Measurements from ENCODE around the gene CD80.
A peak's percentile ranks its signal among the peaks of the same experiment; 100 is the strongest.
"Not testable (repeated sequence)": the region's sequence is repeated elsewhere in the genome, so short reads cannot be mapped to it uniquely, and the experiment has no call there.

Gene CD80, protein sequence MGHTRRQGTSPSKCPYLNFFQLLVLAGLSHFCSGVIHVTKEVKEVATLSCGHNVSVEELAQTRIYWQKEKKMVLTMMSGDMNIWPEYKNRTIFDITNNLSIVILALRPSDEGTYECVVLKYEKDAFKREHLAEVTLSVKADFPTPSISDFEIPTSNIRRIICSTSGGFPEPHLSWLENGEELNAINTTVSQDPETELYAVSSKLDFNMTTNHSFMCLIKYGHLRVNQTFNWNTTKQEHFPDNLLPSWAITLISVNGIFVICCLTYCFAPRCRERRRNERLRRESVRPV

DNA sequence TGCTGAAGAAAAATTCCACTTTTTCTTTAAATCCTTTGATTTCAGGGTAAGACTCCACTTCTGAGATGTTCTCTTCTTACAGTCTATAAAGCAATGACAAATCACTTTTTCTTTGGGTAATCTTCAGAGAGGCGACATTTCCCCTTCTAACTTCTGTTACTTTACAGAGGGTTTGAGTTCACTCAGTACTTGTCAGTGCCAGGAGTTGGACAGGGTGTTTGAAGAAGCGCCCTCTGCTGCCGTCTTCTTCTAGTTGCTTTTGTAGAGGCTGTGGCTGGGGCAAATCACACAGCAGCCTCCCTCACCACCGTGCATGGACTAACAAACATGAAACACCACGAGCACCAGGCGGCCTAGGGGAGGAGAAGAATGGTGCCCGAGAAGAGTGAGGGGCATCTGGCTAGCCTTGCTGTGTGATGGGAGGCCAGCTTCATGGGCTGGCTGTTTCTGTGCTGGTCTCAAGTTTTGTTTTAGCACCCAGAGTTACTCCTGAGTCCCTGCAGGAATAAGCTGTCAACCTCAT, at the start of gene CD80:
CD80 (minus strand) TSS at position 174 of the 523 bp plus-strand sequence. CDS start 1,886 bp downstream, outside the sequence.
- DNase-seq (ENCODE audit: low read depth in 2 of 2): peak; percentile 38 to 62

DNA sequence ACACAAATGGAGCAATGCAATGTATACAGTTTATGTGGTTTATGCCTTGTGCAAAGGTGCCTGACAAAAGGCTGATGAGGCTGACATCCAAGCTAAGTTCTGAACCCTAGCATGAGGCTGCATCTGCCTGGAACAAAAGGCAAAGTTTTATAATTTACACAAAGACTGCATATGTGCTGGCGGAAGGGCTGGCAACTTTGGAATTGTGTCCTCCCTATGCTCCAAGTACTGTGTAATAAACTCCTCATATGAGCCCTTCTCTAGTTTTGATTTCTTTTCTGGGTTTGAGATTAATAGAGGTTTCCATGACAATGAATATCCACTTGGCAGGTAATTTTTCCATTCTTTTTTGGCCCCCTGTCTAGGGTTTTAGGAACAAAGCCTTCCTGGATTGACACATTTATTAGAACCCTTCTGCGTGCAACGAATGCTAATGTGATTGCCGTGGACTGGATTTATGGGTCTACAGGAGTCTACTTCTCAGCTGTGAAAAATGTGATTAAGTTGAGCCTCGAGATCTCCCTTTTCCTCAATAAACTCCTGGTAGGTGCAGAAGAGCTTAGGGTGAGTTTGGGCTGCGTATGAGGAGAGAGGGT, 49.1 kb upstream of the CD80 start:
- no peak for DNase-seq (ENCODE audit: low read depth in 2 of 2)

DNA sequence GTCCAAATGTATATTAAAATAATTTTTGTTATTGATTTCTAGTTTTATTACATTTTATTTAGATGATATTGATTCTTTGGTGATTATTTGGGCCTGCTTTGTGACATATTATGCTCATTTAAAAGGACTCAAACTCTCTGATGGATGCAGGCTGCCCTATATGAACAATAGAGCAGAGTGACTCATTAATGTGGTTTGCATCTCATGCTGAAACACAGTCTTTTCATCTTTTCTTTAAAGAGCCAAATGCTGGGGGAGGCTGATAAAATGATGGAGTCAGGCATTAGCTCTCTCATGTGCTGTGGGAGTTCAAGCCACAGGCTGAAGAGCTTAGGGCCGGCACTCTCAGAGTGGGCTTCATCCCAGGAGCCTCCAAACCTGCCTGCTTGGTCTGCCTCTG, 45.5 kb upstream of the CD80 start:
- DNase-seq (ENCODE audit: low read depth in 2 of 2): no peak

DNA sequence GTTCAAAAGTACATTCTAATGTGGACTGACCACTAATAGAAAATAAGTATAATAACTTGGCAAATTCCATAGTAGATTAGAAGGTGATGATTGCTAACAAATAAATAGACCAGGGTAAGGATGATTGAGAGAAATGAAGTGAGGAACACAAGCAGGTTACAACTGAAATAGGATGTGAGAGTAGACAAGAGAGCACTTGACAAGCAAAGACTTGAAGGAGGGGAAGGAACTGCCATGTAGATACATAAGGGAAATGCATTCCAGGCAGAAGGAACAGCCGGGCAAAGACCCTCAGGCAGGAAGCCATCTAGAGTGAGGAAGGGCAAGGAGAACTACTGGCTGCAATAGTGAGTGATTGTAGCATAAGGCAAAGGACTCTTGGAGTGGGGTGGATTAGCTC, 43.3 kb upstream of the CD80 start:
- DNase-seq (ENCODE audit: low read depth in 2 of 2): no peak

DNA sequence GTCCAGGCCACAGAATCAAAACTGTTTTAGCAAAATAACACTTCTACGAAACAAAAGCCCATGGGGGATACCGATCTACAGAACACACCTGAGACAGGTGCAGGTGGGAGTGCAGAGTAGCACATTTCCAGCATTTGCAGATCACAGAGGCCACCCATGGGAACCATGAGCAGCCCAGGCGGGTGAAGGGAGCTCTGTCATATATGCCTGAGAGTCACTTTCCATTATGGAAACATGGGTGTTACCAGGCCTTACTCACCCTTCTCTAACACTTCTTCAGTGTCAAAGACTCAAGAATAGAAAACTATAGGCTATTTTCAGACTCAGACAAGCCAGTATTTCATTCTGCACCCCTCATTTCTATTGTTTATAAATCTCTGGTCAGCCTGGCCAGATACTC, 41.7 kb upstream of the CD80 start:
- DNase-seq (ENCODE audit: low read depth in 2 of 2): no peak

DNA sequence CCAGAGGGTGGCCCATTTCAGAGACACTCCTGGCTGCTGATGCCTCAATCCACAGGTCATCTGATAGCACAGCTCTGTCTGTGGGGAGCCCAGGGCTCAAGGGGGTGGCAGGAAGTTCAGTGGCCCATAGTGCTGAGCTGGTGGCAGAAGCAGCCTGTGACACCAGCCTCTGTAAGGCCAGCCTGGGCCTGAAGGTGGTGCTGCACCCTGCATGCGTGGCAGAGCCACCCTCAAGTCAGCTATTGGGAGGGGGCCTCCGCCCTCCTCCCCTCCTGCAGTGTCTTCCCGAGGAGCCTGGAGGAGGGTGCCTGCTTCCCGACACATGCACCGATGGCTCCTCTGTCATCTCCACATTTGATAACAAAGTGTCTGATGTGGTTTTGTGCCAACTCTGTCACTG, 41.3 kb upstream of the CD80 start:
- DNase-seq (ENCODE audit: low read depth in 2 of 2): peak in 1 of 2 donors; percentile 11

DNA sequence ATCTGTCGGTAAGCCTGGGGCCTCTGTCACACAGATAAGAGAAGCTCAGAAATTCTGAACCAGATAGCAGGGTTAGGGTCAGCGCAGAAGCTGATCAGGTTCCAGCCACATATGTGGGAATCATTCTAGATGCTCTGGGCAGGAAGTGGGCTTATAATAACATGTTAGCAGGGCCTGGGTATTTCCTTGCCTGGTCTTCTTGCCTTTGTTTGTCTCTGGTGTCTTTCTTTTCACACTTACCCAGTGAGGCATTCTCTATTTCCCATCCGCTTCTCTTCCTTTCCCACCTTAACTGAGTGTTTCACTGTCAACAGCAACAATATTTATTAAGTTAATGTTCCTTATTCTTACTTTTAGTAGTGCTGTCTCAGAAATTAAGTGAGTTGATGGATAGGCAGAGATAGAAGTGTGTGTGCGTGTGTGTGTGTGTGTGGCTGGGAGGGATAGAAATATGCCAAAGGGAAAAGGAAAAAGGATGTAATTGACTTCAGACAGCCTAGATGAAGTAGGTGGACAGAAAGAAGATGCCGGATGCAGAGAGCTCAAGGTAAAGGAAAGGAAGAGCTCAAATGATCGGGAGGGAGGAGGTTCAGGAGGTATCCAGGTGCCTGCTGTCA, 40.3 kb upstream of the CD80 start:
- DNase-seq (ENCODE audit: low read depth in 2 of 2): no peak

DNA sequence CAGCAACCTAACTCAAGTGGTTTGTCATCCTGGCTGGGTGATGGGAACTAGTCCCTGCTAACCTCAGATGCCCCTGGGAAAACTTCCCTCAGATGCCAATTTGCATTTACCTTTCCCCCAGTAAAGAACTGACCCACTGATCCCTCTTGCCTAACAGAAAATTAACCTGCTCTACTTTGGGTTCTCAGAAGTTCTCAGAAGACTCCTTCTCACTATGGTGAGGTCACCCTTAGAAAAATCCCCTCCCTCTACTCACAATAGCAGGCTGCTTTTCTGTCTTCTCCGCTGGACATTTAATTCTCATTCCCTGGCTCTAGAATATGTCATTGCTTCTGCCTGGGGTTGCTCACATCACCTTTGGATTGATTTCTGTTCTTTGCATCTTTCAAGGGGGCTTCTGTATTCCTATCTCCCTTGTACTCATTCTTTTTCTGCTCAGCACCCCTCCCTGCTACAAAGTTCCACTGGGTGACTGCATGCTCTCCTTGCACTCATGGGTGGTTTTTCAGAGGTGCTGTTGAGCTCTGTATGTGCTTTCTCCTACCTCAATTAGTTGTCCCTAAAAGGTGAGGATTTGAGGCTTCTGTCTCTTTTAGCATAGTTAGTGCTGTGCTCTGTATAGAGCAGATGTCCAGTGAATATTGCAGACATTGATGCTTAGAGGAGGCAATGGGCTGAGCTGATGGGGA, 39.1 kb upstream of the CD80 start:
- DNase-seq (ENCODE audit: low read depth in 2 of 2): no peak

DNA sequence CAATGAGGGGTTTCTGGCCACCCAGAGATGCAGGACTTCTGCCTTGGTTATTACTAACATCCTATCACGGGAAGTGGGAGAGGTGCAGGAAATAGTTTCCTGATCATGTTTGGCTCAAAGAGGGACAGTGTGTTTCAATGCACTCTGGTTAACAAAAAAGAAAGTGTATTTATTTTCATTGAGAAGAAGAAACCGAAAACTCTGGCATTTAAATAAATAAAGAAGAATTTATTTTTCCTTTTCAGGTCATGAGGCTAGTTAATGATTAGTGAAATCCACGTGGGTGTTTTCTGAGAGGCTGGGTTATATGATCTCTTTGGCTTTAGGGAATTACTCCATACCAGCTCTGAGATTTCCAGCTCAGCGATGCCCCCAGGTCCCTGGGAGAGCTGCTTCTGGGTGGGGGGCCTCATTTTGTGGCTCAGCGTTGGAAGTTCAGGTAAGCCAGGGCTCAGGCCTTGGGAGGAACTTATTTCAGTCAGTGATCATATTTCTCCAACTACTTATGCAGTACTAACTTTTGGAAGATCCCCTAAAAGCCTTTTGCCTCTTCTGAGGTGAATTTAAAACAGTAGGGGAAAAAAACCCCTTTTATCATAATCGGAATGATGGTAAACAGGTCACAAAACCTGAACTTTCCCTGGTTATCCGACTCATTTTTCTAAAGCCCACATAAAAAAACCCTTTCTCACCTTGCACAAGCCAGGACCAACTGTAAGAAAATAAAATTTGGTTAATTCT, 38.3 kb upstream of the CD80 start, which contains the start of gene PLA1A:
PLA1A (plus strand) TSS at position 338 of the 741 bp plus-strand sequence; CDS start at position 367, 29 bp downstream.
- DNase-seq (ENCODE audit: low read depth in 2 of 2): no peak

DNA sequence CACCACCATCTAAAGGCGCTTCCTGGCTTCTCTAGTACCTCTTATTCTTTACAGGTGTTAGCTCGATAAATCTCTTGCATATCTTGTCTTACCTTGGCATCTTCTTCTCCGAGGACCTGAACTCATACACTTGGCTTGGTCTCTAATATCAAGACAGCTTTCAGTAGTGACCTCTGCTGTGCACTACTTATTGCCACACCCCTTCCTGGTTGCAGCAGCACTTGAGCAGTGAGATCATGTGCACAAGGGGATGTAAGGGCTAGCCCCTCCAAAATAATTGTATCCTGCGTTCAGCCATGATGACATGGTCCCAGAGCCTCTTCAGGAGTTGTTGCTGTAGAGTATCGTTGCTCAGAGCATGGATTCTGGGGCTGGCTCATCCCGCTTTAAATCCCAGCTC, 37.0 kb upstream of the CD80 start:
- no peak for DNase-seq (ENCODE audit: low read depth in 2 of 2)

DNA sequence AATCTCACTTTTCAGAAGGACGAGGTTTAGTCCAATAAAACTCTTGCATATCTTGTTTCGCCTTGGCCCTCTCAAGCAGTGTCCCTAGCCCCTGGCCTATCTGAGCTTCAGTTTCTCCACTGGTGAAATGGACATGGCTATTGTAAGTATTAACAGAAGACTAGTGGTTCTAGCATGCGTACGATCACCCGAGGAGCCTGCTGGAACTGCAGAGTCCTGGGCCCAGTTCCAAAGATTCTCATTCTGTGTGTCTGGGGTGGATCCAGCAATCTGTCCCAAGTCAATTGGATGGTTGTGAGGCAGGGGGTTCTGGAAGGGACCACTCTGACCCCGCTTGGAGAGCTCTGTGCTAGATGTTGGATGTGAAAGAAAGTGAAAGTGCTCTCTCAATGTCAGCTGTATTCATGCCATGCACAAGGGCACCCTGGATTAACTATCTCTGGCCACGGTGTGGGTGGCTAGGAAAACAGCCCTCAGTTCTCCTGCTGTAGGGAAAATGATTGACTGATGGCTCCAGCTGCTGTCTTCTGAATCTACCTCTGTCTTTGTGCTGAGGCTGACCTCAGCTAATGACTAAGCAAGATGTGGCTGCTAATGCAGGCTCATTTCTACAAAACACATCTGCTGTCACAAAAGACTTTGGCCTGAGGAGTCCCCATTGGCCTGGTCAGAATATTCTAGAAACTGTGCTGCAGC, 36.4 kb upstream of the CD80 start:
- DNase-seq (ENCODE audit: low read depth in 2 of 2): no peak

DNA sequence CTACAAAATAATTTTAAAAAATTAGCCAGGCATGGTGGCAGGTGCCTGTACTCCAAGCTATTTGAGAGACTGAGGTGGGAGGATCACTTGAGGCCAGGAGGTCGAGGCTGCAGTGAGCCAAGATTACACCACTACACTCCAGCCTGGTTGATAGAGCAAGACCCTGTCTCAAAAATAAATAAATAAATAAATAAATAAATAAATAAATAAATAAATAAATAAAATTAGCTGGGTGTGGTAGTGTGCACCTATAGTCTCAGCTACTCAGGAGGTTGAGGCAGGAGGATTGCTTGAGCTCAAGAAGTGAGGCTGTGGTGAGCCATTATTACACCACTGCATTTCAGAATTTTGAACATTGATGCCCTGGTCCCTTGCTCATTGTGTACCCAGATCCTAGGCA, 35.5 kb upstream of the CD80 start:
- DNase-seq (ENCODE audit: low read depth in 2 of 2): not testable (repeated sequence)

DNA sequence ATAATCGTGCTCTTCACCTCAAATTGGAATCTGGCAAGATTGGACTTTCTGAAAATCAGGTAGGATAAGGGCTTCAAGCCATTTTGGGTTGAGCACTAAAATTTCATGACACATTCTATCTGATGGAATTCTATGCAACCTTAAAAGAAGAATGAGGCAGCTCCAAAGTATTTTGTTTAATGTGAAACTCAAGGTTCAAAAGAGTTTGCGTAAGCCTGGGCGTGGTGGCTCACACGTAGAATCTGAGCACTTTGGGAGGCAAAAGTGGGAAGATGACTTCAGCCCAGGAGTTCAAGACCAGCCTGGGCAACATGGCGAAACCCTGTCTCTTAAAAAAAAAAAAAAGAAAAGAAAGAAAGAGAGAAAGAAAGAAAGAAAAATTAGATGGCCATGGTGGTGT, 34.7 kb upstream of the CD80 start:
- DNase-seq (ENCODE audit: low read depth in 2 of 2): no peak

DNA sequence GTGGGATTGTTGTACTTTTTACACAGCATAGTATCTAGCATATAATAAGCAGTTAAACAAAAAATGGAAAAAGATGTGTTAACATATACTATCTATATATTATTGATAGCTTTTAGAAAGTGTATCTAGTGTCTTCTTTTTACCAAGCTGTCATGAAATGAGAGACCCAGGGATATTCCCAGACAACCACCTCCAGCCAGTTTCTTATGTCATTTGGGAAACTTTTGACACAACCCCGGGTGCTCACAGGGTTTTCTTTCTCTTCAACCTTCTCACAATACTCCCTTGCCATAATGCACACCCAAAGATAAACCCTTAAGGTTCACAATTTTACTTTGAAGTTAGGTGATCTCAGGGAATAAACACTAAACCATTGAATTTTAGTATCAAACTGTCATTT, 33.4 kb upstream of the CD80 start:
- no peak for DNase-seq (ENCODE audit: low read depth in 2 of 2)

DNA sequence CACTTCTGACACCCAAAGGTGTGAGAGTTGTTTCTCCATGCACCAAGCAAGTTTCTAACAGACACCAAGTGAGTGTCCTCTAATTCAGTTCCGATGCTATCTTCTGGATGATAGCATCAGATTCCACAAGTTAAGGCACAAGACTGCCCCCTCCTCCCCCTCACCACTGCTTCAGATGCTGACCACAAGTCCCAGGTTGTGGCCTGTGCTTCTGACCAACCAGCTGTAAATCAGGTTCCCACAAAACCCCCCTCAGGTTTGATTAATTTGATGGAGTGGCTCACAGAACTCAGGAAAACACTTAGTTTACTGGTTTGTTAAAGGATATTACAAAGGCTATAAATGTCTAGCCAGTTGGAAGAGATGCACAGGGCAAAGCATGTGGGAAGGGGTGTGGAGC, 31.3 kb upstream of the CD80 start:
- no peak for DNase-seq (ENCODE audit: low read depth in 2 of 2)

DNA sequence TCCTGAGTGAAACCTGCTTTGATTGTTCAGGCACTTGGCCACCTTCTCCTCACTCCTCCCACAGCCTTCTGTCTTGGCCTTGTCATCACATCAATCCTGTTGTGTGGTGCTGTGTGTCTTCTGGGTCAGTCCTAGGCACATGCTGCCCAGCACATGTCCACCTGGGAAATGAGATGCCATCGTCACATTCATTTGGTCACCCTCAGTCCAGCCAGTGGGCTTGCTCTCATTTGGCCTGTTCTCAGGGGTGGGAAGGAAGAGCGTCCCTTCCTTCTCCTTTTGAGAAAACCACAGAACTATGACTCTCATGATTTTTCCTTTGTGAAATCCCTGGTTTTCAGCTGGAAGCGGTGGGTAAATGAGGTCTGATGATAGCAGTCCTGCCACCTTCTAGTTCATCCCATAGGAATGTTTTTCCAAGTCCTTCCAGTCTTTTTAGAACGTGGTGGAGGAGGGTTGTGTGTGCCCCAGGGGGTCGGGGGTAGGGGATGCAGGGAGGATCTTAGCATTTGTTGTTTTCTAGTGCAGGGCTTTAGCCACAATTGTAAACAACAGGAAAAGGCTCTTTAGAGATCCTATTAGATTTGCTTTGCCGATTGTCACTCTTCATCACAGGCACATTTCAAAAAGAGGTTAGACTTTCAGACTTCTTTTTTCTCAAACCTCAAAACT, 29.8 kb upstream of the CD80 start:
- DNase-seq (ENCODE audit: low read depth in 2 of 2): no peak

DNA sequence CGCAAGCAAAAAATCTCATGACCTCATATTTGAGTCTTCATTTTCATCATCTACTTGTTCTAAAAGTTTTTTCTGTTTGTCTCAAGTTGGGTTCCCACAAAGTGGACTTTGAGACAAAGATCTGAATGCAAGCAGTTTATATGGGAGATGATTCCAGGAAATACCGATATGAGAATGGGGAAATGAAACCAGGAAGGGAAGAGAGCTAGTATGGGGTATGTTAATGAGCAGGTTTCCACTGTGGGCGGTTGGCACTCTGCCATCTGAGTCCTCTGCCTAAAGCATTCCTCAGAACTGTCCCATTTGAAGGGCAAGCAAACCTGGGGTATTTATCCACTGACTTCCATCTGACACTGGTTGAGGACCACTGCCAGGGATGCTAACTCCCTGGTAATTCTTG, 28.7 kb upstream of the CD80 start:
- DNase-seq (ENCODE audit: low read depth in 2 of 2): peak; percentile 10 to 19

DNA sequence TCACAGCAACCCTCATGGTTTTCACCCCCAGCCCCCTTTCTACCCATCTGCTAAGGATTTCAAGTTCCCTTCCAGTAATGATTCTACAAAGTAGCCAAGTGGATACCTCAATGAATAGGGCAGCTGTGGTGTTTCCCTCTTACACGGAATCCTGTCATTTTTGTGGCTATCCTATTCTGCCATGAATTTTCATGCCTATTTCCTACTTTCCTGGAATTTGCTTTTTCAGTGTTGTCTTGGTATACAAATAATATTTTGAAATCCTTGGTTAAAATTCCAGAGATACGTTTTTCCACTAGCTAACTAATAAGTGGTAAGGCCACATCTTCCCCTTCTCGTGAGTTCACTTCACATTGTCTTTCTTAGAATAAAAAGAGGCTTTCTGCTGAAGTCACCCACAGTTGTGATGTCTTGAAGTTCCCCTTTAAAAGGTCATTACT, 27.3 kb upstream of the CD80 start:
- no peak for DNase-seq (ENCODE audit: low read depth in 2 of 2)

DNA sequence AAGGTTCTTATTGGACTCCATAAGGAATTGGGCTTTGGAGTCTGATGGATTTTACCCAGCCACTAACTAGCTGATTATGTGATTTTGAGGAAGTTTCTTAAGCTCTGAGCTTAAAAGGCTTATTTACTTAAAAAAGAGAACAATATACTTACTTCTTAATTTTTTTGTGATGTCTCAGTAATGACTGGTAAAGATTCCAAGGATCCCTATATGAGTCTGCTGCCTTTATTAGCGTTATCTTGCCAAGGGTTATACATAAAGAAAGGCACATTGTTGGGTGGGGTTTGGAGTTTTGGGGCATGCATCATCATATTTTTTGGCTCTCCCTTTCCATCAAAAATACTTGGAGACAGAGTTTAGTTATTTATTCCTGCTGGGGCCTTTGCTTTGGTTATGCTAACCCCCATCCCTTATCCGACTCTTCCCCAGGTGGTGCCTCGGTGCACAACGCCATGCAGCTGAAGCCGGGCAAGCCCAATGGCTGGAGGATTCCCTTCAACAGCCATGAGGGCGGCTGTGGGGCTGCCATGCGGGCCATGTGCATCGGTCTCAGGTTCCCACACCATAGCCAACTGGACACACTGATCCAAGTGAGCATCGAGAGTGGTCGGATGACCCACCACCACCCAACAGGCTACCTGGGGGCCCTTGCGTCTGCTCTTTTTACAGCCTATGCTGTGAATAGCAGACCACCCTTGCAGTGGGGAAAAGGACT, 26.6 kb upstream of the CD80 start:
- no peak for DNase-seq (ENCODE audit: low read depth in 2 of 2)

DNA sequence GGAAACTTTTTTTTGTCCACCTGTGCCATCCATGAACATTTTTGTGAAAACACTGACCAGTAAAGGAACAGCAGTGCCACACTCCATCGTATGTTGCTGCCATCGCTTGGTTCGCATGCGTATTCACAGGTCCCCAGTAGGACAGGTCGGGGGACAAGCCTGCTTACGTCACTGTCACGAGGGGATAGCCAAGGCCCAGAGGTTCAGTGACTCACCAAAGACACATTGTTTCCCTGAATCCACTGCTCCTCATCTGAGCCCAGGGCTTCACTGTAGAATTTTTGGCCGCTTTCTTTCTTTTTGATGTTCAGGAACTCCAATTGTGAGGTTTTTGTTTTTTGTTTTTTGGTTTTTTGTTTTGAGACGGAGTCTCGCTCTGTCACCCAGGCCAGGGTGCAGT, 25.8 kb upstream of the CD80 start:
- DNase-seq (ENCODE audit: low read depth in 2 of 2): no peak
